Measurements from ENCODE around the gene SLC15A5.

SLC15A5 gene

GRCh38 chr12:16300122-16300521 is 22.6 kb upstream of the SLC15A5 start:
- no peak overlapping the region for H3K27ac ChIP-seq (ENCODE audit: low read length)
- no peaks in the 10 kb centered on the region for H3K27me3 ChIP-seq (ENCODE audit: control insufficient read depth, insufficient read depth, low read length)
- H3K36me3 ChIP-seq (ENCODE audit: control insufficient read depth, insufficient read depth, low read length): no peaks in the 10 kb centered on the region
- WGBS (ENCODE audit: insufficient coverage, insufficient read length): no CpG with 5 or more reads among the region's 1 CpG
- no peaks in the 10 kb centered on the region for H3K4me1 ChIP-seq (ENCODE audit: control insufficient read depth, insufficient read depth, low read length)
- no peak for DNase-seq (ENCODE audit: low read depth, low spot score)
- no peaks in the 10 kb centered on the region for H3K9me3 ChIP-seq (ENCODE audit: control insufficient read depth, insufficient read depth, low read length)
- H3K4me3 ChIP-seq (ENCODE audit: low read length): no peak overlapping the region

- no peaks in the 10 kb centered on the region for H3K27me3 ChIP-seq (ENCODE audit: control insufficient read depth, insufficient read depth, low read length)
- H3K4me1 ChIP-seq (ENCODE audit: control insufficient read depth, insufficient read depth, low read length): no peaks in the 10 kb centered on the region
- no peak overlapping the region for H3K27ac ChIP-seq (ENCODE audit: low read length)
- no peaks in the 10 kb centered on the region for H3K36me3 ChIP-seq (ENCODE audit: control insufficient read depth, insufficient read depth, low read length)
- DNase-seq (ENCODE audit: low read depth, low spot score): no peak
- H3K4me3 ChIP-seq (ENCODE audit: low read length): no peak overlapping the region
- WGBS (ENCODE audit: insufficient coverage, insufficient read length): no CpG with 5 or more reads among the region's 2 CpGs
- H3K9me3 ChIP-seq (ENCODE audit: control insufficient read depth, insufficient read depth, low read length): no peaks in the 10 kb centered on the region
Observed at GRCh38 chr12:16299403-16299802, 21.9 kb upstream of the SLC15A5 start.

GRCh38 chr12:16297521-16297920 is 20.0 kb upstream of the SLC15A5 start:
- no peaks in the 10 kb centered on the region for H3K9me3 ChIP-seq (ENCODE audit: control insufficient read depth, insufficient read depth, low read length)
- H3K4me1 ChIP-seq (ENCODE audit: control insufficient read depth, insufficient read depth, low read length): no peaks in the 10 kb centered on the region
- H3K27ac ChIP-seq (ENCODE audit: low read length): no peak overlapping the region
- no peak for DNase-seq (ENCODE audit: low read depth, low spot score)
- H3K27me3 ChIP-seq (ENCODE audit: control insufficient read depth, insufficient read depth, low read length): no peaks in the 10 kb centered on the region
- no CpG with 5 or more reads among the region's 1 CpG for WGBS (ENCODE audit: insufficient coverage, insufficient read length)
- H3K36me3 ChIP-seq (ENCODE audit: control insufficient read depth, insufficient read depth, low read length): no peaks in the 10 kb centered on the region
- H3K4me3 ChIP-seq (ENCODE audit: low read length): no peak overlapping the region

GRCh38 chr12:16294376-16294956 is 17.0 kb upstream of the SLC15A5 start:
- no peak overlapping the region for H3K27ac ChIP-seq (ENCODE audit: low read length)
- no peak for DNase-seq (ENCODE audit: low read depth, low spot score)
- no peaks in the 10 kb centered on the region for H3K9me3 ChIP-seq (ENCODE audit: control insufficient read depth, insufficient read depth, low read length)
- H3K4me3 ChIP-seq (ENCODE audit: low read length): no peak overlapping the region
- no CpG with 5 or more reads among the region's 1 CpG for WGBS (ENCODE audit: insufficient coverage, insufficient read length)
- no peaks in the 10 kb centered on the region for H3K27me3 ChIP-seq (ENCODE audit: control insufficient read depth, insufficient read depth, low read length)
- no peaks in the 10 kb centered on the region for H3K4me1 ChIP-seq (ENCODE audit: control insufficient read depth, insufficient read depth, low read length)
- H3K36me3 ChIP-seq (ENCODE audit: control insufficient read depth, insufficient read depth, low read length): no peaks in the 10 kb centered on the region

GRCh38 chr12:16291032-16291431 is 13.5 kb upstream of the SLC15A5 start:
- no CpG with 5 or more reads among the region's 4 CpGs for WGBS (ENCODE audit: insufficient coverage, insufficient read length)
- DNase-seq (ENCODE audit: low read depth, low spot score): no peak
- H3K27ac ChIP-seq (ENCODE audit: low read length): no peak overlapping the region
- no peaks in the 10 kb centered on the region for H3K9me3 ChIP-seq (ENCODE audit: control insufficient read depth, insufficient read depth, low read length)
- no peak overlapping the region for H3K4me3 ChIP-seq (ENCODE audit: low read length)
- H3K4me1 ChIP-seq (ENCODE audit: control insufficient read depth, insufficient read depth, low read length): no peaks in the 10 kb centered on the region
- H3K36me3 ChIP-seq (ENCODE audit: control insufficient read depth, insufficient read depth, low read length): no peaks in the 10 kb centered on the region
- no peaks in the 10 kb centered on the region for H3K27me3 ChIP-seq (ENCODE audit: control insufficient read depth, insufficient read depth, low read length)

- no peaks in the 10 kb centered on the region for H3K36me3 ChIP-seq (ENCODE audit: control insufficient read depth, insufficient read depth, low read length)
- no peaks in the 10 kb centered on the region for H3K4me1 ChIP-seq (ENCODE audit: control insufficient read depth, insufficient read depth, low read length)
- H3K4me3 ChIP-seq (ENCODE audit: low read length): no peak overlapping the region
- no peaks in the 10 kb centered on the region for H3K9me3 ChIP-seq (ENCODE audit: control insufficient read depth, insufficient read depth, low read length)
- H3K27ac ChIP-seq (ENCODE audit: low read length): no peak overlapping the region
- no peak for DNase-seq (ENCODE audit: low read depth, low spot score)
- H3K27me3 ChIP-seq (ENCODE audit: control insufficient read depth, insufficient read depth, low read length): no peaks in the 10 kb centered on the region
- WGBS (ENCODE audit: insufficient coverage, insufficient read length): no CpG with 5 or more reads among the region's 3 CpGs
Observed at GRCh38 chr12:16285586-16285985, 8.1 kb upstream of the SLC15A5 start.

GRCh38 chr12:16282978-16283377 is 5.5 kb upstream of the SLC15A5 start:
- DNase-seq (ENCODE audit: low read depth, low spot score): no peak
- H3K9me3 ChIP-seq (ENCODE audit: control insufficient read depth, insufficient read depth, low read length): no peaks in the 10 kb centered on the region
- H3K4me3 ChIP-seq (ENCODE audit: low read length): no peak overlapping the region
- no peaks in the 10 kb centered on the region for H3K27me3 ChIP-seq (ENCODE audit: control insufficient read depth, insufficient read depth, low read length)
- no peaks in the 10 kb centered on the region for H3K4me1 ChIP-seq (ENCODE audit: control insufficient read depth, insufficient read depth, low read length)
- H3K27ac ChIP-seq (ENCODE audit: low read length): no peak overlapping the region
- WGBS (ENCODE audit: insufficient coverage, insufficient read length): no CpG with 5 or more reads among the region's 2 CpGs
- H3K36me3 ChIP-seq (ENCODE audit: control insufficient read depth, insufficient read depth, low read length): no peaks in the 10 kb centered on the region

GRCh38 chr12:16282081-16282480 is 4.6 kb upstream of the SLC15A5 start:
- H3K27me3 ChIP-seq (ENCODE audit: control insufficient read depth, insufficient read depth, low read length): no peaks in the 10 kb centered on the region
- H3K36me3 ChIP-seq (ENCODE audit: control insufficient read depth, insufficient read depth, low read length): no peaks in the 10 kb centered on the region
- H3K9me3 ChIP-seq (ENCODE audit: control insufficient read depth, insufficient read depth, low read length): no peaks in the 10 kb centered on the region
- H3K27ac ChIP-seq (ENCODE audit: low read length): no peak overlapping the region
- WGBS (ENCODE audit: insufficient coverage, insufficient read length): no CpG with 5 or more reads among the region's 2 CpGs
- no peak for DNase-seq (ENCODE audit: low read depth, low spot score)
- no peaks in the 10 kb centered on the region for H3K4me1 ChIP-seq (ENCODE audit: control insufficient read depth, insufficient read depth, low read length)
- no peak overlapping the region for H3K4me3 ChIP-seq (ENCODE audit: low read length)

GRCh38 chr12:16281157-16281556 is 3.7 kb upstream of the SLC15A5 start:
- DNase-seq (ENCODE audit: low read depth, low spot score): no peak
- no peaks in the 10 kb centered on the region for H3K9me3 ChIP-seq (ENCODE audit: control insufficient read depth, insufficient read depth, low read length)
- no peak overlapping the region for H3K4me3 ChIP-seq (ENCODE audit: low read length)
- no peaks in the 10 kb centered on the region for H3K4me1 ChIP-seq (ENCODE audit: control insufficient read depth, insufficient read depth, low read length)
- no peaks in the 10 kb centered on the region for H3K36me3 ChIP-seq (ENCODE audit: control insufficient read depth, insufficient read depth, low read length)
- WGBS (ENCODE audit: insufficient coverage, insufficient read length): no CpG with 5 or more reads among the region's 3 CpGs
- no peaks in the 10 kb centered on the region for H3K27me3 ChIP-seq (ENCODE audit: control insufficient read depth, insufficient read depth, low read length)
- no peak overlapping the region for H3K27ac ChIP-seq (ENCODE audit: low read length)

- Histone ChIP-seq H3K36me3 (ENCODE audit: control insufficient read depth, insufficient read depth, low read length) (no peaks in the 10 kb centered on the region), H3K9me3 (ENCODE audit: control insufficient read depth, insufficient read depth, low read length) (no peaks in the 10 kb centered on the region), H3K4me3 (ENCODE audit: low read length) (no peak overlapping the region), H3K4me1 (ENCODE audit: control insufficient read depth, insufficient read depth, low read length) (no peaks in the 10 kb centered on the region), H3K27ac (ENCODE audit: low read length) (no peak overlapping the region), H3K27me3 (ENCODE audit: control insufficient read depth, insufficient read depth, low read length) (no peaks in the 10 kb centered on the region)
- DNase-seq (ENCODE audit: low read depth, low spot score): no peak
- WGBS (ENCODE audit: insufficient coverage, insufficient read length): no CpG with 5 or more reads among the region's 3 CpGs
Observed at GRCh38 chr12:16272222-16272621, 5.3 kb downstream of the SLC15A5 start.

GRCh38 chr12:16271062-16271461 is 6.4 kb downstream of the SLC15A5 start:
- Histone ChIP-seq H3K27me3 (ENCODE audit: control insufficient read depth, insufficient read depth, low read length) (no peaks in the 10 kb centered on the region), H3K4me1 (ENCODE audit: control insufficient read depth, insufficient read depth, low read length) (no peaks in the 10 kb centered on the region), H3K27ac (ENCODE audit: low read length) (no peak overlapping the region), H3K36me3 (ENCODE audit: control insufficient read depth, insufficient read depth, low read length) (no peaks in the 10 kb centered on the region), H3K4me3 (ENCODE audit: low read length) (no peak overlapping the region), H3K9me3 (ENCODE audit: control insufficient read depth, insufficient read depth, low read length) (no peaks in the 10 kb centered on the region)
- no CpG with 5 or more reads among the region's 1 CpG for WGBS (ENCODE audit: insufficient coverage, insufficient read length)
- no peak for DNase-seq (ENCODE audit: low read depth, low spot score)

Measured in iPS DF 6.9 (cell line).